ENCODE measurements around the gene TSFM.

Gene TSFM

DNA sequence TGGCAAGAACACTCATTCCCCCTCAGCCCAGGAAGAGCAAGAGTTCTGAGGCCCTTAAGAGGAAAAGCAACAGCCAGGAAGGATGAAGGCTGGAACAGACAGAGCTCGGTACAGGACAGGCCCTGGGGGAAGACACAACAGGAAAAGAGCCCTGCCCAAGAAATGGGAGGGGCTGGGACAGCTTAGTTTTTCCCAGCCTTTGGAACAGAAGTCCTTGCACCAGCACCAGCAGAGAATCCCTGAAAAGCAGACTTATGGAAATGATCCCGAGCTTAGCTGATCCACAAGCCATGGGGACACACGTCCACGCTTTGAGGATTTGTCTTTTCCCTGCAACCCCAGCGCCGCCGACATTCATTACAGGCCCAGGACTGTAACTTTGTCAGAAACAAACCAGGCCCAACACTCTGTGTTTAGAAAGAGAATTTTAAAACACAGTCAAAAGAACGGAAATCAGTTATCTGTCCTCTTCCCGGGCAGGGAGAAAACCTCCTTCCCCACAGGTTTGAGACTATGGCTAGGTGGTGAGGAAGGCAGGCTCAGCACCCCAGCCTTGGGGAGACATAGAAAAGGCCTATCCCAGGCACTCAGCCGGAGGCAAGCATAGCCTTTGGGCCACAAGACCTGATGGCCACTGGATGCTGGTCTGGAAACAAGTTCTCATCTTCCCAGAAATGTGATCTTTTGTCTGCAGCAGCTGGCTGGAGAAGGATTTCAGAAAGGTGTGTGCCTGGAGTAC is 40.0 kb downstream of the TSFM start:
- Histone ChIP-seq H3K4me3 (no peak overlapping the region), H3K27me3 (no peaks in the 10 kb centered on the region), H3K36me3 (peaks cover 85 to 94% (median 94%) of the 10 kb centered on the region in 3 donors), H3K4me1 (peaks cover 0 to 38% (median 19%) of the 10 kb centered on the region in 4 donors), H3K27ac (no peak overlapping the region), H3K9me3 (no peaks in the 10 kb centered on the region)
- intact Hi-C loops (cut with DNase I; ENCODE audit: low total_unique reads): no loop called here
- TF ChIP-seq CTCF (IDR thresholded peaks at IDR 0.05): no peak
- DNase-seq: no peak

GRCh38 chr12:57823131-57823907 is 40.7 kb downstream of the TSFM start:
- intact Hi-C loops (cut with DNase I; ENCODE audit: low total_unique reads): no loop called here
- Histone ChIP-seq H3K4me1 (peaks cover 0 to 34% (median 19%) of the 10 kb centered on the region in 4 donors), H3K9me3 (no peaks in the 10 kb centered on the region), H3K27me3 (no peaks in the 10 kb centered on the region), H3K27ac (no peak overlapping the region), H3K4me3 (no peak overlapping the region), H3K36me3 (peaks cover 92 to 100% (median 99%) of the 10 kb centered on the region in 3 donors)
- no peak for DNase-seq
- TF ChIP-seq CTCF (IDR thresholded peaks at IDR 0.05): no peak

DNA sequence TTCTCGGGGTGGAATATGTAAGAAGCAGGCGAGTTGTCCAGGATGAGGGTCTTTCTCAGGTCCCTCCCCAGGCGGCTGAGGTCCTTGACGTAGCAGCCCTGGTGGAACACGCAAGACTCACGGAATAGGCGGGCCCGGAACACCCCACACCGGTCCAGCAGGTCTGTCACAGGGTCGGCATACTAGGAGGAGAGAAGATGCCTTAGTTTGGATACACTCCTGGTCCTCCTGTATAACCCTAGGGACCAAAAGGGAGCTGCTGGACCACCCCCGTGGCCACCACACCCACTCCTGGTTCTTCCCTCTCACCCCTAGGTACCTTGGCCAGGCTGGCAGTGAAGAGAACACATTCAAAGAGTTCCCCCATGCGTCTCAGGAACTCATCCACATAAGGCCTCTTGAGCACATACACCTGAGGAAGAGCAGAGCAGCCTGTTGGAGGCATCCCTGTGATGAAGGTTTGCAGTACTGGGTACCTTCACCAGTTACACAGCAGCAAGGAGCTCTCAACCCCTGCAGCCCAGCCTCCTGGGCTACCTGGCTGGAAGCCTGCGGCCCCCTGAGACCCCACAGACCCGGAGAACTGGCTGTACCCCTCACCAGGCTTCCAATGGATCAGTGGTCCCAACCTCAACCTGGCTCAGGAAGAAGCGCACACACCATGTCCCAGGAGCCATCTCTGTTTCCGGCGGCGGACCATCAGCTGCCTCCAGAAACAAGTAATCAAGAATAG is 41.5 kb downstream of the TSFM start:
- no peak overlapping the region for H3K4me3 ChIP-seq
- peaks cover 98 to 100% (median 99%) of the 10 kb centered on the region in 3 donors for H3K36me3 ChIP-seq
- H3K27ac ChIP-seq: no peak overlapping the region
- H3K27me3 ChIP-seq: no peaks in the 10 kb centered on the region
- H3K4me1 ChIP-seq: peaks cover 0 to 40% (median 26%) of the 10 kb centered on the region in 4 donors
- no peaks in the 10 kb centered on the region for H3K9me3 ChIP-seq
- no peak for TF ChIP-seq CTCF (IDR thresholded peaks at IDR 0.05)
- intact Hi-C loops (cut with DNase I; ENCODE audit: low total_unique reads): no loop called here
- DNase-seq: no peak

GRCh38 chr12:57825451-57825850 is 42.9 kb downstream of the TSFM start:
- peaks cover 0 to 53% (median 40%) of the 10 kb centered on the region in 4 donors for H3K4me1 ChIP-seq
- intact Hi-C loops (cut with DNase I; ENCODE audit: low total_unique reads): no loop called here
- TF ChIP-seq CTCF (IDR thresholded peaks at IDR 0.05): no peak
- no peak overlapping the region for H3K4me3 ChIP-seq
- DNase-seq: no peak
- H3K27me3 ChIP-seq: no peaks in the 10 kb centered on the region
- H3K36me3 ChIP-seq: peaks cover 89 to 90% (median 90%) of the 10 kb centered on the region in 3 donors
- peak overlapping the region in 1 of 2 donors; percentile 11 for H3K27ac ChIP-seq
- no peaks in the 10 kb centered on the region for H3K9me3 ChIP-seq

DNA sequence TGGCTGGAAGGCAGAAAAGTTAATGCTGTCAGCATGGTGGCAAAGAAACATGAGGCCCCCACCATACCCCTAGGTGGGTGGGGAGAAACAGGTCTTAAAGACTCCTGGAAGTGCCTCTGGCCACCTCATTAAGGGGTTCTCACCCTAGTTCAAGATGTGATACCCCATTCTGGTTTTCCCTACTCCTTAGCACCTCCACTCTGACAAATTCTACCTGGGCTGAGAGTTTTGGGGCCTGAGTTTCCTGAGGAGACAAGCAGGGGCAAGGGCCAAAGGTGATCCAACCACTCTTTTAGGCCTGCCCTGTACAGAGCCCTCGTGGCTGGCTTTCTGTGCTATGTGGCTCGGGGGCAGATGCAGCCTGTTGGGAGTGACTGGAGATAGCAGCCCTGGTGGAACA is 43.8 kb downstream of the TSFM start:
- H3K36me3 ChIP-seq: peaks cover 80 to 81% (median 80%) of the 10 kb centered on the region in 3 donors
- H3K27ac ChIP-seq: peak overlapping the region; percentile 7 to 38
- intact Hi-C loops (cut with DNase I; ENCODE audit: low total_unique reads): no loop called here
- no peak overlapping the region for H3K4me3 ChIP-seq
- DNase-seq: no peak
- peaks cover 0 to 62% (median 49%) of the 10 kb centered on the region in 4 donors for H3K4me1 ChIP-seq
- no peaks in the 10 kb centered on the region for H3K9me3 ChIP-seq
- no peaks in the 10 kb centered on the region for H3K27me3 ChIP-seq
- TF ChIP-seq CTCF (IDR thresholded peaks at IDR 0.05): no peak
